Astrocyte (in vitro differentiated cells and primary cell): Measurements from ENCODE around the gene NPDC1. TPM values are rescaled to one million over a fixed set of nuclear protein-coding genes. Genes with fewer than 3 reads are reported as not detected.

Experiments used
- DNase-seq: peaks from one replicate; pipeline ENCODE4 v3.0.0-alpha.2; 2010; ENCODE audit warnings: low read depth
- FAIRE-seq: peaks from 2 replicates; lab custom pipeline; 2011; peaks lifted over from hg19 to GRCh38; lab: Jason Lieb, UNC
- H2AFZ ChIP-seq: 2 replicates; pipeline ENCODE4 v1.6.0; 2012; ENCODE audit warnings: low read depth, low read length, inconsistent platforms
- H3K27ac ChIP-seq: 2 replicates; pipeline ENCODE4 v1.5.1; 2011; ENCODE audit warnings: low read depth, low read length, inconsistent platforms
- H3K27me3 ChIP-seq: 2 replicates; pipeline ENCODE4 v1.6.0; 2011; ENCODE audit warnings: low read length, inconsistent platforms; ENCODE audit not compliant: insufficient read depth
- H3K36me3 ChIP-seq: 2 replicates; pipeline ENCODE4 v1.5.1; 2011; ENCODE audit warnings: low read length, inconsistent platforms; ENCODE audit not compliant: insufficient read depth
- H3K4me1 ChIP-seq: 2 replicates; pipeline ENCODE4 v1.5.1; 2011; ENCODE audit warnings: low read length, inconsistent platforms; ENCODE audit not compliant: insufficient read depth
- H3K4me2 ChIP-seq: 2 replicates; pipeline ENCODE4 v1.6.0; 2012; ENCODE audit warnings: low read length, inconsistent platforms
- H3K4me3 ChIP-seq: 2 replicates; pipeline ENCODE4 v1.5.1; 2011; ENCODE audit warnings: low read depth, mild to moderate bottlenecking, low read length, inconsistent platforms; ENCODE audit not compliant: insufficient read depth
- H3K79me2 ChIP-seq: 2 replicates; pipeline ENCODE4 v1.6.0; 2012; ENCODE audit warnings: mild to moderate bottlenecking, low read length, inconsistent platforms; ENCODE audit not compliant: insufficient read depth
- H3K9ac ChIP-seq: 2 replicates; pipeline ENCODE4 v1.6.0; 2012; ENCODE audit warnings: mild to moderate bottlenecking, low read length, inconsistent platforms
- H3K9me3 ChIP-seq: 2 replicates; pipeline ENCODE4 v1.5.1; 2012; ENCODE audit warnings: low read depth, mild to moderate bottlenecking, low read length, inconsistent platforms; ENCODE audit not compliant: insufficient read depth
- H4K20me1 ChIP-seq: 2 replicates; pipeline ENCODE4 v1.6.0; 2012; ENCODE audit warnings: low read length, inconsistent platforms; ENCODE audit not compliant: insufficient read depth
- H3K27ac Mint-ChIP-seq: one replicate; pipeline ENCODE4 v1.8.0; 2021; ENCODE audit warnings: mild to moderate bottlenecking, mixed read lengths; ENCODE audit not compliant: unreplicated experiment
- H3K27me3 Mint-ChIP-seq: one replicate; pipeline ENCODE4 v1.8.0; 2021; ENCODE audit warnings: low read depth, mixed read lengths; ENCODE audit not compliant: unreplicated experiment
- H3K36me3 Mint-ChIP-seq: one replicate; pipeline ENCODE4 v1.8.0; 2021; ENCODE audit warnings: low read depth, mixed read lengths; ENCODE audit not compliant: unreplicated experiment
- H3K4me1 Mint-ChIP-seq: one replicate; pipeline ENCODE4 v1.8.0; 2021; ENCODE audit warnings: low read depth, mixed read lengths; ENCODE audit not compliant: unreplicated experiment
- H3K4me3 Mint-ChIP-seq: one replicate; pipeline ENCODE4 v1.8.0; 2021; ENCODE audit warnings: mild to moderate bottlenecking, moderate library complexity, mixed read lengths; ENCODE audit not compliant: unreplicated experiment
- H3K9me3 Mint-ChIP-seq: one replicate; pipeline ENCODE4 v1.8.0; 2021; ENCODE audit warnings: mild to moderate bottlenecking, mixed read lengths; ENCODE audit not compliant: unreplicated experiment
- EZH2 ChIP-seq: IDR thresholded peaks from 2 replicates; pipeline ENCODE4 v1.6.1; 2012; ENCODE audit warnings: mild to moderate bottlenecking, low read length, inconsistent platforms; ENCODE audit not compliant: insufficient read depth
- total RNA-seq: library from RNA; stranded (reverse); gene quantifications from 2 replicates; pipeline ENCODE4 v1.2.1, GENCODE V29; 2021
- TF ChIP-seq, protein P1 (sequence below): IDR thresholded peaks from 2 replicates; pipeline ENCODE4 v1.5.1; 2011; ENCODE audit warnings: low read depth, mild to moderate bottlenecking, inconsistent platforms, low read length, moderate library complexity; ENCODE audit not compliant: insufficient read depth

The NPDC1 gene
- total RNA-seq, 1 donor from 2014 or later, result 66.8 TPM

GRCh38 chr9:137029058-137029936, 16.7 kb downstream of the NPDC1 start:
- no peaks in the 10 kb centered on the region for H3K9me3 ChIP-seq
- DNase-seq, result no peak
- H3K4me2 ChIP-seq, result peak overlapping the region; percentile 90
- no peak overlapping the region for H3K27ac ChIP-seq
- Mint-ChIP-seq H3K4me3 (peak overlapping the region; percentile 73), H3K36me3 (no peaks in the 10 kb centered on the region), H3K27ac (no peak overlapping the region), H3K4me1 (no peaks in the 10 kb centered on the region), H3K27me3 (peaks cover 6% of the 10 kb centered on the region), H3K9me3 (no peaks in the 10 kb centered on the region)
- no peak overlapping the region for H2AFZ ChIP-seq
- TF ChIP-seq, protein P1, sequence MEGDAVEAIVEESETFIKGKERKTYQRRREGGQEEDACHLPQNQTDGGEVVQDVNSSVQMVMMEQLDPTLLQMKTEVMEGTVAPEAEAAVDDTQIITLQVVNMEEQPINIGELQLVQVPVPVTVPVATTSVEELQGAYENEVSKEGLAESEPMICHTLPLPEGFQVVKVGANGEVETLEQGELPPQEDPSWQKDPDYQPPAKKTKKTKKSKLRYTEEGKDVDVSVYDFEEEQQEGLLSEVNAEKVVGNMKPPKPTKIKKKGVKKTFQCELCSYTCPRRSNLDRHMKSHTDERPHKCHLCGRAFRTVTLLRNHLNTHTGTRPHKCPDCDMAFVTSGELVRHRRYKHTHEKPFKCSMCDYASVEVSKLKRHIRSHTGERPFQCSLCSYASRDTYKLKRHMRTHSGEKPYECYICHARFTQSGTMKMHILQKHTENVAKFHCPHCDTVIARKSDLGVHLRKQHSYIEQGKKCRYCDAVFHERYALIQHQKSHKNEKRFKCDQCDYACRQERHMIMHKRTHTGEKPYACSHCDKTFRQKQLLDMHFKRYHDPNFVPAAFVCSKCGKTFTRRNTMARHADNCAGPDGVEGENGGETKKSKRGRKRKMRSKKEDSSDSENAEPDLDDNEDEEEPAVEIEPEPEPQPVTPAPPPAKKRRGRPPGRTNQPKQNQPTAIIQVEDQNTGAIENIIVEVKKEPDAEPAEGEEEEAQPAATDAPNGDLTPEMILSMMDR, result peak; percentile 65
- no peak for TF ChIP-seq EZH2
- H4K20me1 ChIP-seq, result peaks cover 25% of the 10 kb centered on the region
- H3K4me1 ChIP-seq, result peaks cover 15% of the 10 kb centered on the region
- peak overlapping the region; percentile 50 for H3K4me3 ChIP-seq
- H3K9ac ChIP-seq, result no peak overlapping the region
- H3K27me3 ChIP-seq, result no peaks in the 10 kb centered on the region
- FAIRE-seq, result no peak
- no peaks in the 10 kb centered on the region for H3K36me3 ChIP-seq
- H3K79me2 ChIP-seq, result no peaks in the 10 kb centered on the region

GRCh38 chr9:137028263-137029057, 17.5 kb downstream of the NPDC1 start:
- H3K27me3 Mint-ChIP-seq, result peaks cover 6% of the 10 kb centered on the region
- H3K27ac Mint-ChIP-seq, result no peak overlapping the region
- Histone ChIP-seq H3K4me3 (peak overlapping the region; percentile 50), H3K36me3 (no peaks in the 10 kb centered on the region), H3K27ac (no peak overlapping the region), H3K9me3 (no peaks in the 10 kb centered on the region), H3K4me2 (peak overlapping the region; percentile 90), H4K20me1 (peaks cover 29% of the 10 kb centered on the region), H2AFZ (peak overlapping the region; percentile 60), H3K9ac (peak overlapping the region; percentile 16), H3K27me3 (no peaks in the 10 kb centered on the region), H3K4me1 (peaks cover 15% of the 10 kb centered on the region), H3K79me2 (no peaks in the 10 kb centered on the region)
- TF ChIP-seq, protein P1, result no peak
- no peak for TF ChIP-seq EZH2
- DNase-seq (no peak), FAIRE-seq (no peak)
- H3K4me3 Mint-ChIP-seq, result peak overlapping the region; percentile 73
- H3K36me3 Mint-ChIP-seq, result no peaks in the 10 kb centered on the region
- no peaks in the 10 kb centered on the region for H3K4me1 Mint-ChIP-seq
- no peaks in the 10 kb centered on the region for H3K9me3 Mint-ChIP-seq
